HG02852 (cell line): ENCODE data around the gene VSIR.

Source experiments
- ATAC-seq: cut with Tn5 transposase; IDR thresholded peaks from one replicate; pipeline ENCODE4 v1.9.1; 2021; ENCODE audit warnings: mild to moderate bottlenecking, moderate library complexity; ENCODE audit not compliant: unreplicated experiment

Gene VSIR

DNA sequence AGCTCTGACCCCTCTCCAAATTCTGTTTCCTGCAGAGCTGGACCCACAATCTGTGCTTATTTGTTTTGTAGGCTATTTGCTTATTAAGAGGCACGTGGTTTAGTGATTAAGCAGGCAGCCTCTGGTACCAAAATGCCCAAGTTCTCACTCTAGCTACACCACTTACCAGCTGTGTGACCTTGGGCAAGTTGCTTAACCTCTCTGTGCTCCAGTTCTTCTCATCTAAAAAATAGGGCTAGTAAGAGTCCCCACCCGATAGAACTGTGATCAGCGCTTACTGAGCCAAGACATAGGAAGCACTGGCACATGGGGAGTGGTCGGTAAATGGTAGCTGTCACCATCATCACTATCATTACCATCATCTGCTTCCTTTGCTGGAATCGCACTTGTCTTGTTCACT, 74.6 kb downstream of the VSIR start:
- ATAC-seq, result no peak

DNA sequence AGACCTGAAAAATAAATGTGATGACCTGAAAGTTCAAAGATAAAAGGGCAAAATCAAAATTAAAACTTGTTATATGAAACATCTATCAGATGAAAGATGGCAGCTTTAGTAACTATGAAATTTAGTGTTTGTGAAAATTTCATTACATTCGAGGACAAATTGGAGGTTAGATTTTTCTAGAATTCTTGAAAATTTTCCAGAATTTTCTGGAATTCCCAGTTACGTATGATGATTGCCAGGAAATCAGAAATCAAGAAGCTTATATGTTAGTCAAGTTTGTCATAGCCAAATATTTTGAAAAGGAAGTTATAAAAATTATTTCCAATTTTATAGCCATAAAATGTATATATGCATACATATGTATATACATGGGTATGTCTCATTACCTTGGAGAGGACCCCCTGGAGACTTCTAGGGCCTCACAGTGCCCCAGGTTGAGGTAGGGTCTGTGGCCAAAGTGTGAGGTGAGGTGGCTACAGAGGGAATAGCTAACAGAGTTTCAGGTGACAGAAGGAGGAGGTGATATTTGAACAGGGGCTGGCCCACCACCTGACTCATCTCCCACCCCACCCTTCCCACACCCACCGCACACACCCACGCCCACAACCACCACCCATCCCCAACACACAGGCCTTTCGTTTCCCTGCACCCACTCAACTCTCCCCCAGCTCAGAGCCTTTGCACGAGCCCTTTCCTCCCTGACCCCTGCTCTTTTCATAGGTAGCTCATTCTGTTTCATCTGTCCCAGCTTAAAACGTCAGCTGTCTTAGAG, 75.2 kb downstream of the VSIR start:
- no peak for ATAC-seq
